ENCODE results near the gene SULF2.

DNA sequence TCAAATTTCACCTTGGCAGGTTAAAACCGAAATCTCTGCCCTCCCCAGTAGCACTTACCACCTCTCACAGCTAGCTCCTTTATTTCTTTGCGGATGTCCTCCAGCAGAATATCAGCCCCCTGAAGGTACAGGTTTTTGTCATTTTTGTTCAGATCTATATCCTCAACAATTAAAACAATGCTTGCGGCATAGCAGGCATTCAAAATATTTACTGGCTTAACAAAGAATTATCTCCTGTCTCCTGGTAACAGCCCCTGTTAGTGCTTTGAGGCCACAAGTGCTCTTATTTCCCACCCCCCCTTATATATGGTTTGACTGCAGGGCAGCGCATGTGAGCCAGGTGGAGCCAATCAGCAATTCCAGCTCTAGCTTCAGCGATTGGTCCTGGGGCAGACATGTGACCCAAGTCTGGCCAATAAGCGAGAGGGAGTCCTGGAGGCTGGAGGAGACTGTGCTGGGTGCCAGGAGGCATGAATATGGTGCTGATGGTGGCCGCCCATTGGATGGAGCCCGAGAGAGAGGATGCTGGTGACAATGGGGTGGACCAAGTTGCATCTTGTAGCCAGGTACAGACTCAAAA, 21.0 kb downstream of the SULF2 start:
- TF ChIP-seq, protein P1, sequence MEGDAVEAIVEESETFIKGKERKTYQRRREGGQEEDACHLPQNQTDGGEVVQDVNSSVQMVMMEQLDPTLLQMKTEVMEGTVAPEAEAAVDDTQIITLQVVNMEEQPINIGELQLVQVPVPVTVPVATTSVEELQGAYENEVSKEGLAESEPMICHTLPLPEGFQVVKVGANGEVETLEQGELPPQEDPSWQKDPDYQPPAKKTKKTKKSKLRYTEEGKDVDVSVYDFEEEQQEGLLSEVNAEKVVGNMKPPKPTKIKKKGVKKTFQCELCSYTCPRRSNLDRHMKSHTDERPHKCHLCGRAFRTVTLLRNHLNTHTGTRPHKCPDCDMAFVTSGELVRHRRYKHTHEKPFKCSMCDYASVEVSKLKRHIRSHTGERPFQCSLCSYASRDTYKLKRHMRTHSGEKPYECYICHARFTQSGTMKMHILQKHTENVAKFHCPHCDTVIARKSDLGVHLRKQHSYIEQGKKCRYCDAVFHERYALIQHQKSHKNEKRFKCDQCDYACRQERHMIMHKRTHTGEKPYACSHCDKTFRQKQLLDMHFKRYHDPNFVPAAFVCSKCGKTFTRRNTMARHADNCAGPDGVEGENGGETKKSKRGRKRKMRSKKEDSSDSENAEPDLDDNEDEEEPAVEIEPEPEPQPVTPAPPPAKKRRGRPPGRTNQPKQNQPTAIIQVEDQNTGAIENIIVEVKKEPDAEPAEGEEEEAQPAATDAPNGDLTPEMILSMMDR (conservative IDR thresholded peaks at IDR 0.05), result no peak
- no peak for TF ChIP-seq ZFX (IDR thresholded peaks at IDR 0.05)
